Tibial artery (tissue), 4 donors: ENCODE data around the gene ARMC2.
"Not testable (repeated sequence)": the region's sequence is repeated elsewhere in the genome, so short reads cannot be mapped to it uniquely, and the experiment has no call there.

Experiments
- DNase-seq, 2 donors: peaks; one replicate each; pipeline ENCODE4 v3.0.0-alpha.2; 2019
- H3K27ac ChIP-seq, 2 donors: fragments of 200-600 bp; sonication (generic) in 1 of 2; 1 replicate in 1 of 2; 2 replicates in 1 of 2; pipeline ENCODE4 v1.5.1; 2018 to 2019; ENCODE audit warnings: mild to moderate bottlenecking in 1 of 2
- H3K27me3 ChIP-seq, 2 donors: fragments of 200-600 bp; sonication (generic) in 1 of 2; one replicate each; pipeline versions ENCODE4 v1.5.1 to v1.6.0; 2016 to 2019
- H3K36me3 ChIP-seq, 3 donors: fragments of 200-600 bp; sonication (generic) in 2 of 3; one replicate each; pipeline ENCODE4 v1.5.1; 2016 to 2019; ENCODE audit warnings: mild to moderate bottlenecking in 2 of 3
- H3K4me1 ChIP-seq, 4 donors: fragments of 200-600 bp; sonication (generic) in 2 of 4; 1 replicate in 3 of 4; 2 replicates in 1 of 4; pipeline ENCODE4 v1.5.1; 2016 to 2019
- H3K4me3 ChIP-seq, 2 donors: fragments of 200-600 bp; sonication (generic) in 1 of 2; 1 replicate in 1 of 2; 2 replicates in 1 of 2; pipeline ENCODE4 v1.5.1; 2018 to 2019; ENCODE audit warnings: mild to moderate bottlenecking in 2 of 2
- H3K9me3 ChIP-seq, 3 donors: fragments of 200-600 bp; sonication (generic) in 1 of 3; one replicate each; pipeline ENCODE4 v1.5.1; 2016 to 2019
- intact Hi-C: fragments of 100-400 bp; cut with DNase I; formaldehyde crosslinking; loops from one replicate; pipeline ENCODE4 v1.15.0; 2023; ENCODE audit warnings: low total_unique reads
- TF ChIP-seq, protein P1 (sequence below), 2 experiments: fragments of 200-600 bp in 1 of 2; fragments of 450-650 bp in 1 of 2; IDR thresholded peaks; one replicate each; pipeline ENCODE4 v1.5.1; 2017 to 2019; ENCODE audit warnings: antibody characterized with exemption in 2 of 2, mild to moderate bottlenecking in 1 of 2, moderate library complexity in 1 of 2

Gene ARMC2

DNA sequence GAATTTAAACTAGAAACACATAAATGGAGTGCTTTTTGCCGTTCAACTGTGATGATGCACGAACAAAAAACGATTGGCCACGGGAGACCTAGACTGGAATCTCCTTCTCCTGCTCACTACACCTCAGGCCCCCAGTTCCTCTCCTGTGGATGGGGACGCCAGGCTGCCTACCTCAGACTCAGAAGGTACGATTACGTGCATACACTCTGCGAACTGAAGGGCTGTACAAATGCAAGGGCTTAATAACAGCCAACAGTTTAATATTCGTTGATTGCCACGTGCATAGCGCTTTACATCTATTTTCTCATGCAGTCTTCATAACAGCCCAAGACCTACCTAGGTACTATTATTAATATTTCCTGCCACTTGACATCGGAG lies 495 bp upstream of the ARMC2 start:
- Histone ChIP-seq H3K4me3 (peak overlapping the region; percentile 66 to 78), H3K27ac (peak overlapping the region; percentile 68 to 84), H3K9me3 (no peaks in the 10 kb centered on the region), H3K4me1 (peaks cover 7 to 39% (median 22%) of the 10 kb centered on the region in 4 donors), H3K36me3 (no peaks in the 10 kb centered on the region), H3K27me3 (no peaks in the 10 kb centered on the region)
- intact Hi-C loops: loop anchor here (5.0 kb wide), 1 partner anchor 45 kb away; no protein-coding TSS in a partner anchor
- TF ChIP-seq, protein P1, sequence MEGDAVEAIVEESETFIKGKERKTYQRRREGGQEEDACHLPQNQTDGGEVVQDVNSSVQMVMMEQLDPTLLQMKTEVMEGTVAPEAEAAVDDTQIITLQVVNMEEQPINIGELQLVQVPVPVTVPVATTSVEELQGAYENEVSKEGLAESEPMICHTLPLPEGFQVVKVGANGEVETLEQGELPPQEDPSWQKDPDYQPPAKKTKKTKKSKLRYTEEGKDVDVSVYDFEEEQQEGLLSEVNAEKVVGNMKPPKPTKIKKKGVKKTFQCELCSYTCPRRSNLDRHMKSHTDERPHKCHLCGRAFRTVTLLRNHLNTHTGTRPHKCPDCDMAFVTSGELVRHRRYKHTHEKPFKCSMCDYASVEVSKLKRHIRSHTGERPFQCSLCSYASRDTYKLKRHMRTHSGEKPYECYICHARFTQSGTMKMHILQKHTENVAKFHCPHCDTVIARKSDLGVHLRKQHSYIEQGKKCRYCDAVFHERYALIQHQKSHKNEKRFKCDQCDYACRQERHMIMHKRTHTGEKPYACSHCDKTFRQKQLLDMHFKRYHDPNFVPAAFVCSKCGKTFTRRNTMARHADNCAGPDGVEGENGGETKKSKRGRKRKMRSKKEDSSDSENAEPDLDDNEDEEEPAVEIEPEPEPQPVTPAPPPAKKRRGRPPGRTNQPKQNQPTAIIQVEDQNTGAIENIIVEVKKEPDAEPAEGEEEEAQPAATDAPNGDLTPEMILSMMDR (IDR thresholded peaks at IDR 0.05): no peak
- DNase-seq: no peak

DNA sequence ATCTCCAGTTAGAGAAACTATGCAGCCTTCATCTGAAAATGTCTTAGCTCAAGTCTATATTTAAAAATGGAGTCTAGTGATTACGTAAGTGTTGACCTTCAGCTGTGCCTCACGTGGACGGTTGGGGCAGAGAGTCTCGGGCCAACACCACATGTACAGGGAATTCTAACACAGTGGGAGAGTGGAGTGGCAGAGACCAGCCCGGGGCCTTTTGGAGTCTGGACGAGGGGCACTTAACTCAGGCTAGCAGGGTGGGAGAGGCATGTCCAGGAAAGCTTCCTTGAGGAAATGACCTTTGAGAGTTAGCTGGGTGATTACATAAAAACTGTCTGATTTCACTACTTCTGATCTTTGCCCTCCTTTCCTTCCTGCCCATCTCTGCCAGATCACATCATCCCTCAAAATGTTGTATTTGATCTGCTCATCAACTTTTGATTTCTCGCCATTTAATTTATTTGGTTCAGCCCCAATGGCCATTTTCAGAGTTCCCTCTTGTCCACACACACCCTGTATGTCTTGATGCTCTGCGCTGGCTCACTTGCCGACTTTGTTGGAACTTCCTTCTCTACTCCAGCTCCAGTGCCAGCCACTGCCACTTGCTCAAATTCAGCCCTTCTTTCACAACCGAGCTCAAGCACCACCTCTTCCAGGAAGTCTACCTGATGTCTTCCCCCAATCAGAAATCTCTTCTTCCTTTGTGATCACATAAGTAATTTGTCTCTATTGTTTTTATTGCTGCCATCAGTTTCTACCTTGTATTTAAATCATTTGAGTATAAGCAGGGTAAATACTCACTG lies 2.6 kb downstream of the ARMC2 start:
- H3K27ac ChIP-seq: peak overlapping the region; percentile 68 to 77
- H3K4me1 ChIP-seq: peaks cover 7 to 39% (median 22%) of the 10 kb centered on the region in 4 donors
- intact Hi-C loops: no loop called here
- H3K9me3 ChIP-seq: no peaks in the 10 kb centered on the region
- no peak overlapping the region for H3K4me3 ChIP-seq
- H3K36me3 ChIP-seq: peaks cover 16 to 18% (median 17%) of the 10 kb centered on the region in 3 donors
- DNase-seq: peak; percentile 64 to 86
- no peaks in the 10 kb centered on the region for H3K27me3 ChIP-seq
- TF ChIP-seq, protein P1 (IDR thresholded peaks at IDR 0.05): no peak

DNA sequence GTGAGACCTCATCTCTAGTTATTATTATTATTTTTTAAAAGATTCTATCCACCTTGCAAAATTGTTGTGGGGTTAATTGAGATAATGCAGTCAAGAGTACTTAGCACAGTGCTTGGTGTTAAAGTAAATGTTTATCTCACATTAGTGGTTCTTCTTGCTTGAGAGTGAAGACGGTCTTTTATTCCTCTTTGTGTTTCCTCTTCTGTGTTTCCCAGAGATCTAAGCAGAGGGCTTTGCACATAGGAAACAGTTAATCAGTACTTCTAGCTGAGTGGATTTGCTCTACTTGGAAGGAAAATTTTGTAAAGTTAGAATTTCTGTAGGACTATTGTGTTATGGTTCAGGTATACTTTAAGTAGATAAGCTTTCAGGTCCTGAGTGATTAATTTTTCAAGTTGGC lies 3.5 kb downstream of the ARMC2 start:
- H3K4me3 ChIP-seq: no peak overlapping the region
- peaks cover 23 to 27% (median 26%) of the 10 kb centered on the region in 3 donors for H3K36me3 ChIP-seq
- intact Hi-C loops: no loop called here
- H3K9me3 ChIP-seq: no peaks in the 10 kb centered on the region
- peaks cover 7 to 39% (median 22%) of the 10 kb centered on the region in 4 donors for H3K4me1 ChIP-seq
- no peak for DNase-seq
- H3K27me3 ChIP-seq: no peaks in the 10 kb centered on the region
- peak overlapping the region in 1 of 2 donors; percentile 68 for H3K27ac ChIP-seq
- TF ChIP-seq, protein P1 (IDR thresholded peaks at IDR 0.05): no peak

DNA sequence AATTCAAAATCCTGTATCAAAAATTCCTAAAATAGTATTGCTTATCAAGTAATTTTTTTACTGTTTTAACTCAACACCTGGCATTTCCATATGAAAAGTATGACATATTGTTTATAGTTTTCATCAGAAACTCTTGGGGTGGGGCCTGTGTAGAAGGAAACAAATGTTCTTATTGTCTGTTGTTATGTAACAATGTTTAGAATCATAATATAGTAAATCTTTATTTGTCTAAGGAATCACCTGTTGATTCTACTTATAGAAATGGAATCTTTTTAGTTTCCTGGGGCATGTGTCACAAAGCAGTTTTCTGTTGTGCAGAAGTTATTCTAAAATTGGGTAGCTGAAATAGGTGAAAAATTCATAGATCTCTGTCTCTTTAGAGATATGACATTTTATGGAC lies 4.9 kb downstream of the ARMC2 start:
- H3K27ac ChIP-seq: no peak overlapping the region
- peaks cover 35 to 40% (median 39%) of the 10 kb centered on the region in 3 donors for H3K36me3 ChIP-seq
- no peak overlapping the region for H3K4me3 ChIP-seq
- H3K9me3 ChIP-seq: no peaks in the 10 kb centered on the region
- H3K4me1 ChIP-seq: peaks cover 7 to 34% (median 18%) of the 10 kb centered on the region in 4 donors
- H3K27me3 ChIP-seq: no peaks in the 10 kb centered on the region
- TF ChIP-seq, protein P1 (IDR thresholded peaks at IDR 0.05): no peak
- DNase-seq: no peak
- intact Hi-C loops: no loop called here

DNA sequence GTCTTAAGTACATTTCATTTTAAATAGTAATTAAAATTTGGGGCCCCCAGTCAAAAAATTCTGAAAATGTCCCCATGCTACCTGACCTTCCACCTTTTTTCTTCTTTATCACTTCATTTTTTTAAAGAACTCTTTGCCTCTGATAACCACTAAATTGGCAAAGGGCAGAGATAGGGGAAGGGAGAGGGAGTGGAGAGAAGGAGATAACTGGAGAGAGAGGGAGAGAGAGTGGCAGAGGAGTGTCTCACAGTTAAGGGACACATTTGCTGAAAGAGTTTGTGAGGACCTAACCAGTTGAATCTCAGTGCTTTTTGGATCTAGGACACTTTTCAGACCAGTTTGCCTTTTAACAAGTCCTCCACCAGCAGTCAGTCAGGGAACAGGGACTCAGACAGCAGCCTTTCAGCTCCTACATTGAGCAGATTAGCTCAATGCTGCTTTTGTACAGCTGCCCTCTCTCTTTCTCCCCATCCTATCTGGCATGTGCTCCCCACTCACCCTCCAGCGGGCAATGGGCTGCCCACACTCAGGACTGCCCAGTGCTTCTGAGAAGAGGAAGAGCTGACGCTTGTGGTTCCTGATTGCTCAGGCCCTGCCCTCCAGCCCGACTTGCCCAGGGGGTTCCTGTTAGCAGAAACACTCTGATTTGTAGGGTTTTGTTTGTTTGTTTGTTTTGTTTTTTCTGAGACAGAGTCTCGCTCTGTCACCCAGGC lies 14.4 kb downstream of the ARMC2 start:
- H3K9me3 ChIP-seq: no peaks in the 10 kb centered on the region
- TF ChIP-seq, protein P1 (IDR thresholded peaks at IDR 0.05): no peak
- H3K4me1 ChIP-seq: peaks cover 0 to 9% (median 0%) of the 10 kb centered on the region in 4 donors
- intact Hi-C loops: no loop called here
- peak; percentile 50 to 74 for DNase-seq
- H3K27me3 ChIP-seq: no peaks in the 10 kb centered on the region
- H3K36me3 ChIP-seq: peaks cover 24 to 42% (median 39%) of the 10 kb centered on the region in 3 donors
- H3K27ac ChIP-seq: no peak overlapping the region
- no peak overlapping the region for H3K4me3 ChIP-seq

DNA sequence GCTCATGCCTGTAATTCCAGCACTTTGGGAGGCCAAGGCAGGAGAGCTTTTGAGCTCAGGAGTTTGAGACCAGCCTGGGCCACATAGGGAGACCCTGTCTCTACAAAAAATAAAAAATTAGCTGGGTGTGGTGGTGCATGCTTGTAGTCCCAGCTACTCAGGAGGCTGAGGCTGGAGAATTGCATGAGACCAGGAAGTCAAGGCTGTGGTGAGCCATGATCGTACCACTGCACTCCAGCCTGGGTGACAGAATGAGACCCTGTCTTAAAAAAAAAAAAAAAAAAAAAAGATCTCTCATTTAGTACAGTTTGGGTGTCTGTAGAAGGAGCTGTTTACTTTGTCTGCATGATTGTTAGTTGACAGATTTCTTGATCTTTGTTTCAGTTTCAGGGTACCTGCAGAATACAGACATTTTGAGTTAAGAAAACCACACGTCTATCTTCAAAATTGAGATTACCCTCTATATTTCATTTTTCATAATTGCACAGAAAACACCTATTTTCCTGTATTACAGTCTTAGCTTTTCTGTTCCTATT lies 17.6 kb downstream of the ARMC2 start:
- peaks cover 0 to 42% (median 21%) of the 10 kb centered on the region in 3 donors for H3K36me3 ChIP-seq
- H3K9me3 ChIP-seq, H3K27ac ChIP-seq, H3K4me3 ChIP-seq, DNase-seq, intact Hi-C loops, H3K4me1 ChIP-seq, H3K27me3 ChIP-seq: not testable (repeated sequence)
